ENCODE measurements around the gene FKBP5. TPM values are rescaled to one million over a fixed set of nuclear protein-coding genes. Genes with fewer than 3 reads are reported as not detected.

The FKBP5 gene
- total RNA-seq, 1 experiment from 2014 or later, result 33.9 TPM

DNA sequence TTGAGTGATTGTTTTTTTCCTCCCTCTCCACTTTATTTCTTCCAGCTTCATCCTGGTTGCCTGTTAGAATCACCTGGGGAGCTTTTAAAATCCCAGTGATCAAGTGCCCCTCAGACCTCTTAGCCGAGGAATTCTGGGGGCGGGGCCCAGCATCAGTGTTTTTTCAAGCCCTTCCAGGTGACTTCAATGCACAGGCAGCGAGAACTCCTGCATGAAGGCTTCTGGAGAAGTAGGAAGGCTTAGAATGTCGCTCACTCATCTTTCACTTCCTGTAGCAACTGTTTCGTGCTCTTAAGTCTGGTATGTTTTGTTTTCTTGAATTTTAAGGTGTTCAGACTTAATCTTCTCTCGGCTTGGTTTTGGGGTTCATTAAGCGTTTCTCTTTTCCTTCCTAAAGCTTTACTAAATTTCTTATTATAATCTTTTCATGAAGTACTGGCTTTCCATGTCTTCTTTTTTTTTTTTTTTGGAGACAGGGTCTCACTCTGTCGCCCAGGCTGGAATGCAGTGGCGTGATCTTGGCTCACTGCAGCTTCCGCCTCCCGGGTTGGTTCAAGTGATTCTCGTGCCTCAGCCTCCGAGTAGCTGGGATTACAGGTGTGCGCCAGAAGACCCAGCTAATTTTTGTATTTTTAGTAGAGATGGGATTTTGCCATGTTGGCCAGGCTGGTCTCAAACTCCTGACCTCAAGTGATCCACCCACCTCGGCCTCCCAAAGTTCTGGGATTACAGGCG, 145.1 kb downstream of the FKBP5 start:
- peak; percentile 84 for DNase-seq
- Histone ChIP-seq H4K5ac (ENCODE audit: insufficient read length, low read depth, low read length) (no peak overlapping the region), H2AK5ac (ENCODE audit: insufficient read length, low read length) (no peak overlapping the region), H2AFZ (ENCODE audit: low read length) (peak overlapping the region; percentile 36), H4K8ac (replicated peaks; ENCODE audit: insufficient read length, low read depth, low read length) (no peak overlapping the region), H2BK5ac (ENCODE audit: insufficient read length, low read length) (no peak overlapping the region), H3K27me3 (ENCODE audit: insufficient read depth, low read length) (no peaks in the 10 kb centered on the region), H3K9me3 (ENCODE audit: control insufficient read depth, low read depth, low read length) (no peaks in the 10 kb centered on the region), H3K4me2 (ENCODE audit: insufficient read depth, insufficient read length, low read length) (no peak overlapping the region), H2BK20ac (ENCODE audit: low read depth, low read length, poor library complexity, severe bottlenecking) (no peak overlapping the region), H4K20me1 (ENCODE audit: control insufficient read depth, insufficient read depth, insufficient read length) (no peaks in the 10 kb centered on the region), H3K79me1 (ENCODE audit: insufficient read depth, low read depth, low read length, poor library complexity, severe bottlenecking) (no peaks in the 10 kb centered on the region), H2BK120ac (ENCODE audit: low read depth, low read length, poor library complexity, severe bottlenecking) (no peak overlapping the region), H3K4ac (ENCODE audit: low read depth, low read length) (no peak overlapping the region), H3K27ac (ENCODE audit: insufficient read length, low read depth, low read length) (no peak overlapping the region), H3T11ph (ENCODE audit: low read length) (no peak overlapping the region), H3K23ac (ENCODE audit: insufficient read length, low read depth, low read length) (no peak overlapping the region), H3K56ac (ENCODE audit: insufficient read length, low read depth, low read length) (no peak overlapping the region), H2BK15ac (ENCODE audit: low read depth, low read length) (no peak overlapping the region), H3K14ac (ENCODE audit: insufficient read depth, low read length) (no peak overlapping the region), H2BK12ac (ENCODE audit: insufficient read length, low read depth, low read length) (no peak overlapping the region), H4K91ac (ENCODE audit: insufficient read length, low read depth, low read length) (no peak overlapping the region), H3K4me1 (ENCODE audit: insufficient read depth, low read length) (no peaks in the 10 kb centered on the region; the same call in 1 of the 2 replicates), H3K9ac (ENCODE audit: extremely low read depth, insufficient read length, low read length) (no peak overlapping the region), H3K23me2 (ENCODE audit: insufficient read length, low read depth, low read length, poor library complexity, severe bottlenecking) (peaks cover 3% of the 10 kb centered on the region), H3K79me2 (ENCODE audit: insufficient read depth, low read length) (no peaks in the 10 kb centered on the region), H3K18ac (ENCODE audit: insufficient read length, low read depth, low read length) (no peak overlapping the region)
- Mint-ChIP-seq H3K4me1 (peaks cover 19 to 27% of the 10 kb centered on the region in 2 experiments), H3K36me3 (ENCODE audit: insufficient read depth in 1 of 3, low read depth in 3 of 3) (no peaks in the 10 kb centered on the region), H3K9me3 (no peaks in the 10 kb centered on the region; a peak in 1 of 5 replicates), H3K4me3 (peak overlapping the region in 1 of 2 experiments; percentile 23; a peak in 2 of 5 replicates), H3K27me3 (ENCODE audit: low read depth) (no peaks in the 10 kb centered on the region; the same call in none of the 2 replicates), H3K27ac (peak overlapping the region in 2 of 3 experiments; percentile 14 to 23; a peak in 3 of 7 replicates)
- TF ChIP-seq, protein P1, sequence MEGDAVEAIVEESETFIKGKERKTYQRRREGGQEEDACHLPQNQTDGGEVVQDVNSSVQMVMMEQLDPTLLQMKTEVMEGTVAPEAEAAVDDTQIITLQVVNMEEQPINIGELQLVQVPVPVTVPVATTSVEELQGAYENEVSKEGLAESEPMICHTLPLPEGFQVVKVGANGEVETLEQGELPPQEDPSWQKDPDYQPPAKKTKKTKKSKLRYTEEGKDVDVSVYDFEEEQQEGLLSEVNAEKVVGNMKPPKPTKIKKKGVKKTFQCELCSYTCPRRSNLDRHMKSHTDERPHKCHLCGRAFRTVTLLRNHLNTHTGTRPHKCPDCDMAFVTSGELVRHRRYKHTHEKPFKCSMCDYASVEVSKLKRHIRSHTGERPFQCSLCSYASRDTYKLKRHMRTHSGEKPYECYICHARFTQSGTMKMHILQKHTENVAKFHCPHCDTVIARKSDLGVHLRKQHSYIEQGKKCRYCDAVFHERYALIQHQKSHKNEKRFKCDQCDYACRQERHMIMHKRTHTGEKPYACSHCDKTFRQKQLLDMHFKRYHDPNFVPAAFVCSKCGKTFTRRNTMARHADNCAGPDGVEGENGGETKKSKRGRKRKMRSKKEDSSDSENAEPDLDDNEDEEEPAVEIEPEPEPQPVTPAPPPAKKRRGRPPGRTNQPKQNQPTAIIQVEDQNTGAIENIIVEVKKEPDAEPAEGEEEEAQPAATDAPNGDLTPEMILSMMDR (conservative IDR thresholded peaks at IDR 0.05), result no peak
- no CpG with 5 or more reads among the region's 16 CpGs for WGBS (ENCODE audit: extremely low coverage, insufficient read length, low lambda C conversion rate)
